ENCODE data around the gene SMURF2. TPM values are rescaled to one million over a fixed set of nuclear protein-coding genes. Genes with fewer than 3 reads are reported as not detected.
"Not testable (repeated sequence)": the region's sequence is repeated elsewhere in the genome, so short reads cannot be mapped to it uniquely, and the experiment has no call there.

The SMURF2 gene
- total and polyA plus RNA-seq, 8 donors: 2.6 to 54.3 (median 17.2) TPM

- 0% methylated on average over 2 to 31 of the region's 32 CpGs for WGBS, 5 donors
- TF ChIP-seq EP300 (IDR thresholded peaks at IDR 0.05) (no peak), POLR2AphosphoS5 (IDR thresholded peaks at IDR 0.05) (no peak), CTCF (IDR thresholded peaks at IDR 0.05) (no peak), POLR2A (IDR thresholded peaks at IDR 0.05) (no peak)
Measured at GRCh38 chr17:64661726-64661975, 456 bp downstream of the SMURF2 start.

GRCh38 chr17:64660978-64661725 lies 955 bp downstream of the SMURF2 start:
- peak overlapping the region; percentile 80 to 88 (median 86) for H3K4me3 ChIP-seq
- H3K9me3 ChIP-seq; intact Hi-C loops (cut with DNase I; ENCODE audit: low total_unique reads); H3K36me3 ChIP-seq; H3K27me3 ChIP-seq: not testable (repeated sequence)
- WGBS, 5 donors: 0 to 1% (median 0%) methylated on average over 37 of the region's 37 CpGs
- H3K27ac ChIP-seq: peak overlapping the region; percentile 84 to 99 (median 96)
- peak; percentile 38 to 63 for DNase-seq
- H3K4me1 ChIP-seq: peaks cover 16 to 70% (median 46%) of the 10 kb centered on the region in 4 donors

More at GRCh38 chr17:64661726-64661975, 456 bp downstream of the SMURF2 start:
- no peak for DNase-seq
- H3K4me3 ChIP-seq: peak overlapping the region; percentile 80 to 88 (median 86)
- intact Hi-C loops (cut with DNase I; ENCODE audit: low total_unique reads): no loop called here
- peaks cover 16 to 65% (median 44%) of the 10 kb centered on the region in 4 donors for H3K4me1 ChIP-seq
- no peaks in the 10 kb centered on the region for H3K27me3 ChIP-seq
- peak overlapping the region; percentile 84 to 99 (median 96) for H3K27ac ChIP-seq
- H3K36me3 ChIP-seq: no peaks in the 10 kb centered on the region
- H3K9me3 ChIP-seq: no peaks in the 10 kb centered on the region

GRCh38 chr17:64660195-64660977 lies 1.7 kb downstream of the SMURF2 start:
- WGBS, 5 donors: 3 to 18% (median 9%) methylated on average over 11 of the region's 11 CpGs
- H3K27me3 ChIP-seq; H3K9me3 ChIP-seq; H3K36me3 ChIP-seq; intact Hi-C loops (cut with DNase I; ENCODE audit: low total_unique reads): not testable (repeated sequence)
- H3K27ac ChIP-seq: peak overlapping the region in 4 of 5 donors; percentile 84 to 99 (median 94)
- peak overlapping the region; percentile 80 to 88 (median 86) for H3K4me3 ChIP-seq
- H3K4me1 ChIP-seq: peaks cover 16 to 70% (median 46%) of the 10 kb centered on the region in 4 donors
- DNase-seq: peak in 1 of 2 donors; percentile 38

- Histone ChIP-seq H3K4me3 (no peak overlapping the region), H3K27ac (peak overlapping the region in 2 of 5 donors; percentile 34 to 44), H3K36me3 (no peaks in the 10 kb centered on the region), H3K4me1 (peaks cover 16 to 68% (median 42%) of the 10 kb centered on the region in 4 donors), H3K9me3 (peaks cover 0 to 4% (median 0%) of the 10 kb centered on the region in 4 donors), H3K27me3 (no peaks in the 10 kb centered on the region)
- TF ChIP-seq POLR2A (IDR thresholded peaks at IDR 0.05): no peak
- no peak for TF ChIP-seq EP300 (IDR thresholded peaks at IDR 0.05)
- no peak for TF ChIP-seq CTCF (IDR thresholded peaks at IDR 0.05)
- TF ChIP-seq POLR2AphosphoS5 (IDR thresholded peaks at IDR 0.05): no peak
- intact Hi-C loops (cut with DNase I; ENCODE audit: low total_unique reads): no loop called here
- no peak for DNase-seq
Measured at GRCh38 chr17:64658931-64659330, 3.2 kb downstream of the SMURF2 start.

GRCh38 chr17:64657610-64658125 lies 4.4 kb downstream of the SMURF2 start:
- intact Hi-C loops (cut with DNase I; ENCODE audit: low total_unique reads): no loop called here
- TF ChIP-seq POLR2A (IDR thresholded peaks at IDR 0.05) (no peak), POLR2AphosphoS5 (IDR thresholded peaks at IDR 0.05) (no peak), EP300 (IDR thresholded peaks at IDR 0.05) (no peak), CTCF (IDR thresholded peaks at IDR 0.05) (no peak)

More at GRCh38 chr17:64657610-64658125, 4.4 kb downstream of the SMURF2 start:
- 74 to 85% (median 79%) methylated on average over 6 of the region's 6 CpGs for WGBS, 5 donors
- H3K36me3 ChIP-seq: no peaks in the 10 kb centered on the region
- H3K4me1 ChIP-seq: peaks cover 13 to 70% (median 40%) of the 10 kb centered on the region in 4 donors
- no peaks in the 10 kb centered on the region for H3K27me3 ChIP-seq
- H3K27ac ChIP-seq: peak overlapping the region in 3 of 5 donors; percentile 1 to 44 (median 42)
- H3K4me3 ChIP-seq: no peak overlapping the region
- no peak for DNase-seq
- H3K9me3 ChIP-seq: peaks cover 0 to 4% (median 0%) of the 10 kb centered on the region in 4 donors
